WTC11 (cell line): ENCODE data around the gene MRAS. TPM values are rescaled to one million over a fixed set of nuclear protein-coding genes. Genes with fewer than 3 reads are reported as not detected.

Source experiments
- ATAC-seq: fragments of 200-7000 bp; cut with Tn5 transposase; 2 replicates; pipeline ENCODE4 v1.10.0; 2021; ENCODE audit warnings: mild to moderate bottlenecking, moderate library complexity
- CTCF ChIA-PET: fragments of 300-600 bp; sonication (Branson Sonifier 250); formaldehyde crosslinking; loops from one replicate; lab custom pipeline; 2021; ENCODE audit warnings: antibody characterized with exemption; lab: Charles Lee
- POLR2A ChIA-PET: fragments of 350-600 bp; sonication (Branson Sonifier 250); formaldehyde crosslinking; loops from one replicate; lab custom pipeline; 2021; ENCODE audit warnings: antibody characterized with exemption; lab: Charles Lee
- DNase-seq: peaks from one replicate; pipeline ENCODE4 v3.0.0; 2021; ENCODE audit warnings: low spot score
- H3K27ac Mint-ChIP-seq: 2 replicates; pipeline ENCODE4 v1.8.0; 2021; ENCODE audit warnings: mixed read lengths
- H3K27me3 Mint-ChIP-seq: 2 replicates; pipeline ENCODE4 v1.8.0; 2021; ENCODE audit warnings: low read depth, mild to moderate bottlenecking, moderate library complexity, mixed read lengths
- H3K36me3 Mint-ChIP-seq: 2 replicates; pipeline ENCODE4 v1.8.0; 2021; ENCODE audit warnings: mixed read lengths
- H3K4me1 Mint-ChIP-seq: 2 replicates; pipeline ENCODE4 v1.8.0; 2022; ENCODE audit warnings: mixed read lengths
- H3K4me3 Mint-ChIP-seq: 2 replicates; pipeline ENCODE4 v1.8.0; 2021; ENCODE audit warnings: mild to moderate bottlenecking, moderate library complexity, mixed read lengths
- H3K9me3 Mint-ChIP-seq: 2 replicates; pipeline ENCODE4 v1.8.0; 2021; ENCODE audit warnings: mixed read lengths
- CTCF ChIP-seq: fragments of 200-600 bp; IDR thresholded peaks from 2 replicates; pipeline ENCODE4 v1.8.0; 2022; ENCODE audit warnings: antibody characterized with exemption
- E2F4 ChIP-seq: sonication (generic); formaldehyde crosslinking; IDR thresholded peaks from 2 replicates; pipeline ENCODE4 v1.8.1; 2022; ENCODE audit warnings: low read depth, mild to moderate bottlenecking, moderate library complexity, missing genetic modification reagents, borderline replicate concordance
- ETV6 ChIP-seq: sonication (generic); formaldehyde crosslinking; IDR thresholded peaks from 2 replicates; pipeline ENCODE4 v1.8.1; 2022; ENCODE audit warnings: mild to moderate bottlenecking, missing genetic modification reagents
- FOXK1 ChIP-seq: sonication (generic); formaldehyde crosslinking; IDR thresholded peaks from 2 replicates; pipeline ENCODE4 v1.8.0; 2022; ENCODE audit warnings: mild to moderate bottlenecking, moderate library complexity, missing genetic modification reagents
- JUN ChIP-seq: sonication (generic); formaldehyde crosslinking; IDR thresholded peaks from 2 replicates; pipeline ENCODE4 v1.8.0; 2023; ENCODE audit warnings: mild to moderate bottlenecking, missing genetic modification reagents
- NFATC4 ChIP-seq: fragments of 250-450 bp; sonication (Bioruptor Pico); IDR thresholded peaks from 2 replicates; pipeline ENCODE4 v1.9.0; 2021; ENCODE audit warnings: mild to moderate bottlenecking
- TEAD1 ChIP-seq: sonication (generic); formaldehyde crosslinking; IDR thresholded peaks from 2 replicates; pipeline ENCODE4 v1.8.0; 2022; ENCODE audit warnings: mild to moderate bottlenecking, missing genetic modification reagents
- ZBTB21 ChIP-seq: sonication (generic); formaldehyde crosslinking; IDR thresholded peaks from 2 replicates; pipeline ENCODE4 v1.8.1; 2023; ENCODE audit warnings: mild to moderate bottlenecking, missing genetic modification reagents, borderline replicate concordance
- ZNF219 ChIP-seq: sonication (generic); formaldehyde crosslinking; IDR thresholded peaks from 2 replicates; pipeline ENCODE4 v1.8.0; 2023; ENCODE audit warnings: missing genetic modification reagents, mild to moderate bottlenecking, borderline replicate concordance
- ZNF232 ChIP-seq: sonication (generic); formaldehyde crosslinking; IDR thresholded peaks from 2 replicates; pipeline ENCODE4 v1.8.0; 2022; ENCODE audit warnings: mild to moderate bottlenecking, missing genetic modification reagents
- ZNF317 ChIP-seq: sonication (generic); formaldehyde crosslinking; IDR thresholded peaks from 2 replicates; pipeline ENCODE4 v1.8.1; 2023; ENCODE audit warnings: low read depth, mild to moderate bottlenecking, moderate library complexity, missing genetic modification reagents, borderline replicate concordance
- ZNF671 ChIP-seq: fragments of 250-450 bp; sonication (Bioruptor Pico); IDR thresholded peaks from 2 replicates; pipeline ENCODE4 v1.8.0; 2021; ENCODE audit warnings: mild to moderate bottlenecking
- total RNA-seq: library from RNA; stranded (reverse); gene quantifications from 3 replicates; pipeline ENCODE4 v1.2.3, GENCODE V29; 2021
- TF ChIP-seq, protein P1 (sequence below): fragments of 250-450 bp; sonication (Bioruptor Pico); IDR thresholded peaks from 2 replicates; pipeline ENCODE4 v1.9.0; 2021; ENCODE audit warnings: mild to moderate bottlenecking
- TF ChIP-seq, protein P2 (sequence below): sonication (generic); formaldehyde crosslinking; IDR thresholded peaks from 2 replicates; pipeline ENCODE4 v1.8.1; 2022; ENCODE audit warnings: mild to moderate bottlenecking, moderate library complexity, missing genetic modification reagents
- TF ChIP-seq, protein P3 (sequence below): sonication (generic); formaldehyde crosslinking; IDR thresholded peaks from 2 replicates; pipeline ENCODE4 v1.8.1; 2023; ENCODE audit warnings: mild to moderate bottlenecking, moderate library complexity, missing genetic modification reagents
- TF ChIP-seq, protein P4 (sequence below): sonication (generic); formaldehyde crosslinking; IDR thresholded peaks from 2 replicates; pipeline ENCODE4 v1.8.1; 2023; ENCODE audit warnings: mild to moderate bottlenecking, missing genetic modification reagents

Gene MRAS
- total RNA-seq, 1 experiment from 2014 or later = 14.8 TPM

- TF ChIP-seq E2F4 (CRISPR knock-in tag) = no peak
- no peak for TF ChIP-seq ZNF671 (CRISPR knock-in tag)
- TF ChIP-seq ZNF219 (CRISPR knock-in tag) = no peak
- TF ChIP-seq, protein P1, sequence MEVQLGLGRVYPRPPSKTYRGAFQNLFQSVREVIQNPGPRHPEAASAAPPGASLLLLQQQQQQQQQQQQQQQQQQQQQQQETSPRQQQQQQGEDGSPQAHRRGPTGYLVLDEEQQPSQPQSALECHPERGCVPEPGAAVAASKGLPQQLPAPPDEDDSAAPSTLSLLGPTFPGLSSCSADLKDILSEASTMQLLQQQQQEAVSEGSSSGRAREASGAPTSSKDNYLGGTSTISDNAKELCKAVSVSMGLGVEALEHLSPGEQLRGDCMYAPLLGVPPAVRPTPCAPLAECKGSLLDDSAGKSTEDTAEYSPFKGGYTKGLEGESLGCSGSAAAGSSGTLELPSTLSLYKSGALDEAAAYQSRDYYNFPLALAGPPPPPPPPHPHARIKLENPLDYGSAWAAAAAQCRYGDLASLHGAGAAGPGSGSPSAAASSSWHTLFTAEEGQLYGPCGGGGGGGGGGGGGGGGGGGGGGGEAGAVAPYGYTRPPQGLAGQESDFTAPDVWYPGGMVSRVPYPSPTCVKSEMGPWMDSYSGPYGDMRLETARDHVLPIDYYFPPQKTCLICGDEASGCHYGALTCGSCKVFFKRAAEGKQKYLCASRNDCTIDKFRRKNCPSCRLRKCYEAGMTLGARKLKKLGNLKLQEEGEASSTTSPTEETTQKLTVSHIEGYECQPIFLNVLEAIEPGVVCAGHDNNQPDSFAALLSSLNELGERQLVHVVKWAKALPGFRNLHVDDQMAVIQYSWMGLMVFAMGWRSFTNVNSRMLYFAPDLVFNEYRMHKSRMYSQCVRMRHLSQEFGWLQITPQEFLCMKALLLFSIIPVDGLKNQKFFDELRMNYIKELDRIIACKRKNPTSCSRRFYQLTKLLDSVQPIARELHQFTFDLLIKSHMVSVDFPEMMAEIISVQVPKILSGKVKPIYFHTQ (CRISPR knock-in tag) = no peak
- TF ChIP-seq, protein P2, sequence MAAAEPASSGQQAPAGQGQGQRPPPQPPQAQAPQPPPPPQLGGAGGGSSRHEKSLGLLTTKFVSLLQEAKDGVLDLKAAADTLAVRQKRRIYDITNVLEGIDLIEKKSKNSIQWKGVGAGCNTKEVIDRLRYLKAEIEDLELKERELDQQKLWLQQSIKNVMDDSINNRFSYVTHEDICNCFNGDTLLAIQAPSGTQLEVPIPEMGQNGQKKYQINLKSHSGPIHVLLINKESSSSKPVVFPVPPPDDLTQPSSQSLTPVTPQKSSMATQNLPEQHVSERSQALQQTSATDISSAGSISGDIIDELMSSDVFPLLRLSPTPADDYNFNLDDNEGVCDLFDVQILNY (CRISPR knock-in tag) = no peak
- no peak for TF ChIP-seq ZBTB21 (CRISPR knock-in tag)
- TF ChIP-seq CTCF = no peak
Measured at GRCh38 chr3:138355071-138355470, 6.7 kb downstream of the MRAS start (continued).

DNA sequence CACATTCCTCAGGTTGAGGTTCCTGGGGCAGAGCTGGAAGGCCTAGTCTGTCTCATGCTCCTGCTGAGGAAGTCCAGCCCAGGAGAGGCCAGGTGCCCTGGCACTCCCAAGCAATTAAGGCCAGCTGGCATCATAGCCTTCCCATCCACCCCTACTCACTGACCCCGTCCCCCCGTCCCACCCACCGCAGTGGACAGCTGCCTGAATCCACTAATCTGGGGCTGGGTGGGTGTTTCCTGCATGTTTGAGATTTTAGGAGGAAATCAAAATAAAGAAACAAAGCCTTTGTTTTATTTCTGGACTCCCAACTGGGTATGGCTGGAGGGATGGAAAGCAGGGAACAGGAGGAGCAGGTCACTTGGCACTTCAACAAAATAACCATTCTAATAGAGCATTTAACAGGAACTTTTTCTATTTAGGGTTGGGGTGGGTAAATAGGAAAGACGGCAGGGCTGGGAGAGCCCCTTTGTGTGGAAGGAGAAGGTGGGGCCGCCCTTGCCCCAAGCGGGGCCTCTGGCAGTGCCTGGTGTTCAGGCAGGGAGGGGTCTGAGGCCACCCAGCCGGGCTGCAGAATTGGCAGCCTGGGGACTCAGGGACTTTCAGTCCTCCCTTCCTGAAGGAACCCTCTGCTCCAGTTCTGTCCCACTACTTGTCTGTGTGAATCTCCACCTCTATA is 8.5 kb downstream of the MRAS start:
- Mint-ChIP-seq H3K36me3 (no peaks in the 10 kb centered on the region), H3K27ac (no peak overlapping the region), H3K4me3 (no peak overlapping the region), H3K4me1 (peaks cover 7% of the 10 kb centered on the region; the same call in 1 of the 2 replicates), H3K27me3 (no peaks in the 10 kb centered on the region), H3K9me3 (no peaks in the 10 kb centered on the region)
- DNase-seq (no peak), ATAC-seq (peak; percentile 33)
- CTCF ChIA-PET = interaction anchor here (1.3 kb wide), 1 partner anchor 61 kb away, joined by 5 read pairs; no protein-coding TSS in a partner anchor
- TF ChIP-seq ZNF317 (CRISPR knock-in tag) (no peak), TEAD1 (no peak), ZNF671 (CRISPR knock-in tag) (no peak), FOXK1 (no peak), NFATC4 (CRISPR knock-in tag) (no peak), ZNF232 (CRISPR knock-in tag) (no peak), JUN (no peak), ETV6 (no peak)
- TF ChIP-seq, protein P3, sequence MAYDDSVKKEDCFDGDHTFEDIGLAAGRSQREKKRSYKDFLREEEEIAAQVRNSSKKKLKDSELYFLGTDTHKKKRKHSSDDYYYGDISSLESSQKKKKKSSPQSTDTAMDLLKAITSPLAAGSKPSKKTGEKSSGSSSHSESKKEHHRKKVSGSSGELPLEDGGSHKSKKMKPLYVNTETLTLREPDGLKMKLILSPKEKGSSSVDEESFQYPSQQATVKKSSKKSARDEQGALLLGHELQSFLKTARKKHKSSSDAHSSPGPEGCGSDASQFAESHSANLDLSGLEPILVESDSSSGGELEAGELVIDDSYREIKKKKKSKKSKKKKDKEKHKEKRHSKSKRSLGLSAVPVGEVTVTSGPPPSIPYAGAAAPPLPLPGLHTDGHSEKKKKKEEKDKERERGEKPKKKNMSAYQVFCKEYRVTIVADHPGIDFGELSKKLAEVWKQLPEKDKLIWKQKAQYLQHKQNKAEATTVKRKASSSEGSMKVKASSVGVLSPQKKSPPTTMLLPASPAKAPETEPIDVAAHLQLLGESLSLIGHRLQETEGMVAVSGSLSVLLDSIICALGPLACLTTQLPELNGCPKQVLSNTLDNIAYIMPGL (CRISPR knock-in tag) = no peak
- TF ChIP-seq, protein P1 (CRISPR knock-in tag) = no peak
- TF ChIP-seq, protein P4, sequence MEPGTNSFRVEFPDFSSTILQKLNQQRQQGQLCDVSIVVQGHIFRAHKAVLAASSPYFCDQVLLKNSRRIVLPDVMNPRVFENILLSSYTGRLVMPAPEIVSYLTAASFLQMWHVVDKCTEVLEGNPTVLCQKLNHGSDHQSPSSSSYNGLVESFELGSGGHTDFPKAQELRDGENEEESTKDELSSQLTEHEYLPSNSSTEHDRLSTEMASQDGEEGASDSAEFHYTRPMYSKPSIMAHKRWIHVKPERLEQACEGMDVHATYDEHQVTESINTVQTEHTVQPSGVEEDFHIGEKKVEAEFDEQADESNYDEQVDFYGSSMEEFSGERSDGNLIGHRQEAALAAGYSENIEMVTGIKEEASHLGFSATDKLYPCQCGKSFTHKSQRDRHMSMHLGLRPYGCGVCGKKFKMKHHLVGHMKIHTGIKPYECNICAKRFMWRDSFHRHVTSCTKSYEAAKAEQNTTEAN (CRISPR knock-in tag) = no peak
- POLR2A ChIA-PET = no interaction called here
